GM21576 (cell line): ENCODE data around the gene CHTOP.

ENCODE experiments used
- ATAC-seq: cut with Tn5 transposase; IDR thresholded peaks from one replicate; pipeline ENCODE4 v1.9.1; 2021; ENCODE audit warnings: mild to moderate bottlenecking, moderate library complexity; ENCODE audit not compliant: unreplicated experiment

CHTOP gene

DNA sequence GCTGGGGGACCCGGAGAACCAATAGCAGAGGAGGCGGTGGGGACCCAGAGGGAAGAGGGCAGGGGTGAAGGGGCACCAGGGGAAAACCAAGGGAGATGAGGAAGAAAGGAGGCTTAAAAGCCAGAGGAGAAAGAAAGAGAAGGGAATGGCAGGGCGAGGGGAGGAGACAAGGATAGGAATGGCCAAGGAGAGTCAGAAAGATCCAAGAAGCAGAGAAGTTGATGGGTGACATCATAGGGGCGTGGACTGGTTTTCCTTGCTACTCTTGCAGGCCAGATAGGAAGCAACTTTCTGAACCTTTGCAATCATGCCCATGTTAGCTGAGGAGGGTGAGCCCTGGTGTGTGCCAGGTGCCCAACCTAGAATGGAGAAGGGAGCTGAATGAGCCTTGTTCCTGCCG is 50.0 kb downstream of the CHTOP start:
- no peak for ATAC-seq

DNA sequence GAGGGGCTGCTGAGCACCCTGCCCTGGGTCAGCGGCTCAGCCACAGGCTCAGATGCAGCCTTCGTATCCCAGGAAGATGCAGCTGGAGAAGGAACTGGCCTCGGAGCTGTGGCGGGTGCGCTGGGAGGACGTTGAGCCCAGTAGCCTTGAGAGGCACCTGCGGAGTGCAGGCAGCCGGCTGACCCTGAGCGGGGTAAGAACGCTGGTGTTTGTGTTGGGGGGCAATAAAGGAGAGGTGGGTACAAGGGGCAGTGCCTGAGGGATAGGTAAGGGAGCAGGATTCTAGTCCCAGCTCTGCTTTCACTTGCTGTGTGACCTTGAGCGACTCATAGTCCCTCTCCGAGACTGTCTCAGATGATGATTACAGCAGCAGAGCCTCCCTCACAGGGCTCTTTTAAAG is 51.0 kb downstream of the CHTOP start:
- no peak for ATAC-seq

DNA sequence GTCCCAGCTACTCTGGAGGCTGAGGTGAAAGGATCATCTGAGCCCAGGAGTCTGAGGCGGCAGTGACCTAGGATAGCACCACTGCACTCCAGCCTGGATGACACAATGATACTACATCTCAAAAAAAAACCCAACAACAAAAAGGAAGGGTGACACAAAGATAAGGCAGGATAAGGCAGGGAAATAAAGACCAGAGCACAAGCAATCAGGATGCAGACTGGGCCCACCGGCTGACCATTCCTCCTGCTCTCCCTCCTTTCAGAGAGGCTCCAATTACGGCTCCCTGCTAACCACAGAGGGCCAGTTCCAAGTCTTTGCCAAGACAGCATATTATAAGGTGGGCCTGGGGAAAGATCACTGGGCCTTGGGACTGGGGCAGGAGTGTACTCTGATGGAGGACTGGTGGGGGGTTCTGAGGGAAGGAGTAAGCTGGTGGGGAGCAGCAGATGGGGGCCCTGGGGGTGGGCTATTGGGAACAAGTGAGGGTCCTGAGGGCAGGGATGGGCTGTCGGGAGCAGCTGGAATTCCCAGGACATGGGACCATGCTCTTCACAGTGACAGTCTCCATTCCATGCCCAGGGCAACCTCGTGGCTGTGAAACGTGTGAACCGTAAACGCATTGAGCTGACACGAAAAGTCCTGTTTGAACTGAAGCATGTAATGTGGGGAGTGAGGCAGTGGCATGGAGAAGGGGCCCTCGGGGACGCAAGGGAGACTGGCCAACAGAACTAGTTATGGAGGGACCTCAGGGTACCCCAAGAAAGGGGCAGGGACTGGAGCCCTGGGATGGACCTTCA is 51.9 kb downstream of the CHTOP start:
- ATAC-seq, result no peak

DNA sequence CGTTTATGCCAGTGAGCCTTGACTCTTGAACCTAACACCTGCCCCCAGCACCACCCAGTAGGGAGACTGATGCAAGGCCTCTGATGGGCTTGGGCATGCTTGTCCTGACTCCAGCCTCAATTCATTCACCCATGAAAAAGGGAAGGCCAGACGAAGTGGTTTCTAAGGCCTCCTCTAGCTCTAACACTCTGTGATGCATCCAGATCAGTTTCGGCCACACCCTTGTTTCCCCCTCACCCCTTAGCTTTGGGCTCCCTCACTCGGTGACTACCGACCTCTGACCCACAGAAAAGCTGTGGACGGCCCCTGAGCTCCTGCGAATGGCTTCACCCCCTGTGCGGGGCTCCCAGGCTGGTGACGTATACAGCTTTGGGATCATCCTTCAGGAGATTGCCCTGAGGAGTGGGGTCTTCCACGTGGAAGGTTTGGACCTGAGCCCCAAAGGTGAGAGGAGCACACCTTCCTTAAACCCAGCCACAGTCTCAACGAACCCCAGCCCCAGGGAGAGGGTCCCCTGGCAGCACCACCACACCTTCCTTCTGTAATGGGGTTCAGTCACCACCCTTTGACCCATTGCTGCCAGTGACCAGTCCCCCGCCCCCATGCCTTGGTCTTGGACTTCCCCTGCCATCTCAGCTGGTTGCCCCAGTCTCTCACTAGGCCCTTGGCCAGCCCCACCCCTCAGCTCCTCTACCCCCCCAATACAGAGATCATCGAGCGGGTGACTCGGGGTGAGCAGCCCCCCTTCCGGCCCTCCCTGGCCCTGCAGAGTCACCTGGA is 53.7 kb downstream of the CHTOP start:
- no peak for ATAC-seq

GRCh38 chr1:153688276-153688675 is 54.4 kb downstream of the CHTOP start:
- ATAC-seq, result no peak

- ATAC-seq, result no peak
Observed at GRCh38 chr1:153688736-153689328, 55.0 kb downstream of the CHTOP start.

- no peak for ATAC-seq
Observed at GRCh38 chr1:153693466-153693865, 59.6 kb downstream of the CHTOP start.
